Neural cell (in vitro differentiated cells): Measurements from ENCODE around the gene NELL1. TPM values are rescaled to one million over a fixed set of nuclear protein-coding genes. Genes with fewer than 3 reads are reported as not detected.
A peak's percentile ranks its signal among the peaks of the same experiment; 100 is the strongest.

Source experiments
- H2AFZ ChIP-seq: fragments of 200-600, 300-800 bp; sonication (generic), shearing (Covaris generic); 2 replicates; pipeline ENCODE4 v1.6.0; 2014; ENCODE audit warnings: low read depth, mild to moderate bottlenecking, antibody characterized with exemption, low read length, moderate library complexity
- H3F3A ChIP-seq: fragments of 200-600 bp; shearing (Covaris generic); 2 replicates; pipeline ENCODE4 v1.6.1; 2016; ENCODE audit warnings: mild to moderate bottlenecking, moderate library complexity, mixed read lengths, antibody characterized with exemption, low read length; ENCODE audit not compliant: insufficient read depth, poor library complexity, severe bottlenecking
- H3K27ac ChIP-seq: fragments of 200-600, 300-800 bp; sonication (generic), shearing (Covaris generic); 2 replicates; pipeline ENCODE4 v1.5.1; 2014; ENCODE audit warnings: mild to moderate bottlenecking, low read length, moderate library complexity
- H3K27me3 ChIP-seq: fragments of 300-800, 200-600 bp; sonication (generic), shearing (Covaris generic); 2 replicates; pipeline ENCODE4 v1.6.0; 2014; ENCODE audit warnings: mild to moderate bottlenecking, low read depth, low read length, moderate library complexity; ENCODE audit not compliant: insufficient read depth
- H3K36me3 ChIP-seq: fragments of 300-800, 200-600 bp; sonication (generic), shearing (Covaris generic); 2 replicates; pipeline ENCODE4 v1.5.1; 2014; ENCODE audit warnings: mild to moderate bottlenecking, antibody characterized with exemption, low read length, moderate library complexity; ENCODE audit not compliant: insufficient read depth
- H3K4me2 ChIP-seq: fragments of 300-800, 200-600 bp; sonication (generic), shearing (Covaris generic); 2 replicates; pipeline ENCODE4 v1.6.0; 2014; ENCODE audit warnings: mild to moderate bottlenecking, low read length
- H3K4me3 ChIP-seq: fragments of 300-800, 200-600 bp; sonication (generic), shearing (Covaris generic); 2 replicates; pipeline ENCODE4 v1.5.1; 2014; ENCODE audit warnings: mild to moderate bottlenecking, low read length, moderate library complexity
- H3K79me2 ChIP-seq: fragments of 200-600 bp; shearing (Covaris generic); replicated peaks from 2 replicates; pipeline ENCODE4 v1.6.0; 2014; ENCODE audit warnings: mild to moderate bottlenecking, low read length, moderate library complexity; ENCODE audit not compliant: insufficient read depth
- H3K9ac ChIP-seq: fragments of 300-800, 200-600 bp; sonication (generic), shearing (Covaris generic); 2 replicates; pipeline ENCODE4 v1.6.1; 2016; ENCODE audit warnings: mild to moderate bottlenecking, low read length, mixed read lengths
- H3K9me2 ChIP-seq: fragments of 200-600 bp; shearing (Covaris generic); 2 replicates; pipeline ENCODE4 v1.6.1; 2016; ENCODE audit warnings: mild to moderate bottlenecking, low read length, mixed read lengths; ENCODE audit not compliant: insufficient read depth
- H3K9me3 ChIP-seq: fragments of 200-600, 300-800 bp; sonication (generic), shearing (Covaris generic); 2 replicates; pipeline ENCODE4 v1.6.1; 2016; ENCODE audit warnings: mild to moderate bottlenecking, mixed run types, low read length, moderate library complexity, mixed read lengths
- H4K20me1 ChIP-seq: fragments of 200-600 bp; shearing (Covaris generic); 2 replicates; pipeline ENCODE4 v1.6.1; 2016; ENCODE audit warnings: mild to moderate bottlenecking, mixed run types; ENCODE audit not compliant: insufficient read depth
- EP300 ChIP-seq: fragments of 450-650 bp; conservative IDR thresholded peaks from 2 replicates; pipeline ENCODE4 v1.6.1; 2014; ENCODE audit warnings: antibody characterized with exemption, mild to moderate bottlenecking, moderate library complexity; ENCODE audit not compliant: poor library complexity, severe bottlenecking
- EZH2 ChIP-seq: fragments of 200-600, 300-800 bp; shearing (Covaris generic), sonication (generic); IDR thresholded peaks from 2 replicates; pipeline ENCODE4 v1.6.1; 2014; ENCODE audit warnings: antibody characterized with exemption, low read length, borderline replicate concordance, mild to moderate bottlenecking; ENCODE audit not compliant: insufficient read depth, poor library complexity, severe bottlenecking
- MXI1 ChIP-seq: fragments of 450-650 bp; conservative IDR thresholded peaks from 2 replicates; pipeline ENCODE4 v1.6.1; 2014; ENCODE audit warnings: antibody characterized with exemption, mild to moderate bottlenecking; ENCODE audit not compliant: poor library complexity, severe bottlenecking
- POLR2AphosphoS5 ChIP-seq: IDR thresholded peaks from 2 replicates; pipeline ENCODE4 v1.6.1; 2012
- RAD21 ChIP-seq: fragments of 450-650 bp; conservative IDR thresholded peaks from 2 replicates; pipeline ENCODE4 v1.6.1; 2014; ENCODE audit warnings: antibody characterized with exemption, mild to moderate bottlenecking, moderate library complexity
- SMC3 ChIP-seq: fragments of 450-650 bp; conservative IDR thresholded peaks from 2 replicates; pipeline ENCODE4 v1.6.1; 2014; ENCODE audit warnings: antibody characterized with exemption, mild to moderate bottlenecking, moderate library complexity; ENCODE audit not compliant: poor library complexity
- TAF1 ChIP-seq: IDR thresholded peaks from 2 replicates; pipeline ENCODE4 v1.6.1; 2012; ENCODE audit warnings: low read depth
- polyA plus RNA-seq: library from polyadenylated mRNA; depleted of rRNA; stranded (reverse); fragments of >200 nt; gene quantifications from 2 replicates; pipeline ENCODE4 v1.2.3, GENCODE V29; 2014
- TF ChIP-seq, protein P1 (sequence below): fragments of 450-650 bp; IDR thresholded peaks from 2 replicates; pipeline ENCODE4 v1.5.1; 2014; ENCODE audit warnings: antibody characterized with exemption, mild to moderate bottlenecking, moderate library complexity; ENCODE audit not compliant: poor library complexity, severe bottlenecking
- TF ChIP-seq, protein P2 (sequence below): IDR thresholded peaks from 2 replicates; pipeline ENCODE4 v1.6.1; 2012; ENCODE audit warnings: borderline replicate concordance

Gene NELL1
- polyA plus RNA-seq, 1 donor from 2014 or later, result 70.4 TPM

DNA sequence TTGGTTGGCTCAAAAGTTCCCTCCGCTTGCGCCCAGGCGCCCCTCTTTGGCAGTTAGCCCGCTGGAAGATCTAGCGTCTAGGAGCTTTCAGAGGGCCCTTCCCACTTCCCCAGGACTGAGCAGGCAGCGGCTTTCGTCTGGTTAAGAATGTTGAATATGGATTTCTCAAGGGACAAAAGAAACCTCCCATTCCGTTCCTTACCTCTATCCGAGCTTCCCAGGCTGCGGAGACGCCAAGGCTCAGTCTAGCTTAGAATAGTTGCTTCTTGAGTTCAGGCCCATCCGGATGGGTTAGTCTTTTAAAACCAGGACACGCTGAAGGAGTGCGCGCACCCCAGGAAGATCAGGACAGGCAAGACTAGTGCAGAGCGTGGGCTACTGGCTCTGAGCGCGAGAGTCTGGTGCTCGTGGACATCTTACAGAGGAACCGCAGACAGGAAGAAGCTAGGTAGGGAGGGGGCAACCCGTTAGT lies 1.6 kb downstream of the NELL1 start:
- H3K27ac ChIP-seq, result peak overlapping the region; percentile 44
- H3K27me3 ChIP-seq, result peaks cover 52% of the 10 kb centered on the region
- no peaks in the 10 kb centered on the region for H3F3A ChIP-seq
- peak overlapping the region; percentile 72 for H3K9ac ChIP-seq
- peak overlapping the region; percentile 76 for H3K4me3 ChIP-seq
- no peaks in the 10 kb centered on the region for H3K9me3 ChIP-seq
- H3K4me2 ChIP-seq, result peak overlapping the region; percentile 54
- H3K9me2 ChIP-seq, result no peaks in the 10 kb centered on the region
- no peaks in the 10 kb centered on the region for H3K36me3 ChIP-seq
- H3K79me2 ChIP-seq, result no peaks in the 10 kb centered on the region
- TF ChIP-seq RAD21 (no peak), TAF1 (no peak), SMC3 (no peak), POLR2AphosphoS5 (no peak), EZH2 (no peak), MXI1 (no peak), EP300 (no peak)
- TF ChIP-seq, protein P1, sequence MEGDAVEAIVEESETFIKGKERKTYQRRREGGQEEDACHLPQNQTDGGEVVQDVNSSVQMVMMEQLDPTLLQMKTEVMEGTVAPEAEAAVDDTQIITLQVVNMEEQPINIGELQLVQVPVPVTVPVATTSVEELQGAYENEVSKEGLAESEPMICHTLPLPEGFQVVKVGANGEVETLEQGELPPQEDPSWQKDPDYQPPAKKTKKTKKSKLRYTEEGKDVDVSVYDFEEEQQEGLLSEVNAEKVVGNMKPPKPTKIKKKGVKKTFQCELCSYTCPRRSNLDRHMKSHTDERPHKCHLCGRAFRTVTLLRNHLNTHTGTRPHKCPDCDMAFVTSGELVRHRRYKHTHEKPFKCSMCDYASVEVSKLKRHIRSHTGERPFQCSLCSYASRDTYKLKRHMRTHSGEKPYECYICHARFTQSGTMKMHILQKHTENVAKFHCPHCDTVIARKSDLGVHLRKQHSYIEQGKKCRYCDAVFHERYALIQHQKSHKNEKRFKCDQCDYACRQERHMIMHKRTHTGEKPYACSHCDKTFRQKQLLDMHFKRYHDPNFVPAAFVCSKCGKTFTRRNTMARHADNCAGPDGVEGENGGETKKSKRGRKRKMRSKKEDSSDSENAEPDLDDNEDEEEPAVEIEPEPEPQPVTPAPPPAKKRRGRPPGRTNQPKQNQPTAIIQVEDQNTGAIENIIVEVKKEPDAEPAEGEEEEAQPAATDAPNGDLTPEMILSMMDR, result no peak
- TF ChIP-seq, protein P2, sequence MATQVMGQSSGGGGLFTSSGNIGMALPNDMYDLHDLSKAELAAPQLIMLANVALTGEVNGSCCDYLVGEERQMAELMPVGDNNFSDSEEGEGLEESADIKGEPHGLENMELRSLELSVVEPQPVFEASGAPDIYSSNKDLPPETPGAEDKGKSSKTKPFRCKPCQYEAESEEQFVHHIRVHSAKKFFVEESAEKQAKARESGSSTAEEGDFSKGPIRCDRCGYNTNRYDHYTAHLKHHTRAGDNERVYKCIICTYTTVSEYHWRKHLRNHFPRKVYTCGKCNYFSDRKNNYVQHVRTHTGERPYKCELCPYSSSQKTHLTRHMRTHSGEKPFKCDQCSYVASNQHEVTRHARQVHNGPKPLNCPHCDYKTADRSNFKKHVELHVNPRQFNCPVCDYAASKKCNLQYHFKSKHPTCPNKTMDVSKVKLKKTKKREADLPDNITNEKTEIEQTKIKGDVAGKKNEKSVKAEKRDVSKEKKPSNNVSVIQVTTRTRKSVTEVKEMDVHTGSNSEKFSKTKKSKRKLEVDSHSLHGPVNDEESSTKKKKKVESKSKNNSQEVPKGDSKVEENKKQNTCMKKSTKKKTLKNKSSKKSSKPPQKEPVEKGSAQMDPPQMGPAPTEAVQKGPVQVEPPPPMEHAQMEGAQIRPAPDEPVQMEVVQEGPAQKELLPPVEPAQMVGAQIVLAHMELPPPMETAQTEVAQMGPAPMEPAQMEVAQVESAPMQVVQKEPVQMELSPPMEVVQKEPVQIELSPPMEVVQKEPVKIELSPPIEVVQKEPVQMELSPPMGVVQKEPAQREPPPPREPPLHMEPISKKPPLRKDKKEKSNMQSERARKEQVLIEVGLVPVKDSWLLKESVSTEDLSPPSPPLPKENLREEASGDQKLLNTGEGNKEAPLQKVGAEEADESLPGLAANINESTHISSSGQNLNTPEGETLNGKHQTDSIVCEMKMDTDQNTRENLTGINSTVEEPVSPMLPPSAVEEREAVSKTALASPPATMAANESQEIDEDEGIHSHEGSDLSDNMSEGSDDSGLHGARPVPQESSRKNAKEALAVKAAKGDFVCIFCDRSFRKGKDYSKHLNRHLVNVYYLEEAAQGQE, result no peak
- no peaks in the 10 kb centered on the region for H4K20me1 ChIP-seq
- no peak overlapping the region for H2AFZ ChIP-seq

DNA sequence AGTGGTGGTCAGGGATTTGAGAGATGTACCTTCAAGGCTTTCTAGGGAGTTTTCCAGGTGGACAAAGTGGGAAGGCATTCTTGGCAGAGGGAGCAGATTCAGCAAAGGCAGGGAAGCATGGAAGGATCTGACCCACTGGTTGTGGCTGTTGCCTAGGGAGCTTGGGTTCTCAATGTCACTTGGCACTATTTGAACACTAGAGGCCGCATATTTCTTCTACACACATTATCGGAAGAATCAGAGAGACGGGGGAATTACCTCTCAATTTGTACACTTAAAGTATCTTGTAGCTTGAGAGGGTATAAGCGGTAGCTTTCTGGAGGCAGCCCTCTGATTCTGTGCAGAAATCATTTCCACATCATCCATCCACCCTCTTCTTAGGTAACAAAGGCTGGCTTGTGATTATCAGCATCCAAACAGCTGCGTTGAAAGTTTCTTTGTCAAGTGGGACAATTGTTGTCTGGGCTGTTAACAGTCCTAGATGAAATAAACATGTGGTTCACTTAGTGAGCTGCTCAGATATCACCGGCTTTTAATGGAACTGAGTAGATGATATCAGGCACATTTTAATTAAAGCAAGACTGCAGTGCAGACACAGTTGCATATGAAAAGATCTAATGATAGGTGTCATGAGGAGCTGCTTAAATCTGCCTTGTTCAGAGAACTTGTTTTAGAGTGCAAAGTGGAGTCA lies 2.6 kb downstream of the NELL1 start:
- H3K27ac ChIP-seq, result peak overlapping the region; percentile 44

More for the DNA sequence above, 2.6 kb downstream of the NELL1 start:
- Histone ChIP-seq H4K20me1 (no peaks in the 10 kb centered on the region), H3K27me3 (peaks cover 49% of the 10 kb centered on the region), H3K9me2 (no peaks in the 10 kb centered on the region), H3K4me3 (peak overlapping the region; percentile 76), H3K4me2 (peak overlapping the region; percentile 40), H3K9ac (peak overlapping the region; percentile 72), H3K79me2 (no peaks in the 10 kb centered on the region), H2AFZ (no peak overlapping the region), H3F3A (no peaks in the 10 kb centered on the region), H3K36me3 (no peaks in the 10 kb centered on the region), H3K9me3 (no peaks in the 10 kb centered on the region)
- TF ChIP-seq EZH2 (no peak), RAD21 (peak; percentile 66), MXI1 (peak; percentile 11), EP300 (no peak), TAF1 (no peak), POLR2AphosphoS5 (no peak), SMC3 (peak; percentile 68)
- TF ChIP-seq, protein P1, result peak; percentile 70
- TF ChIP-seq, protein P2, result no peak
